ENCODE measurements around the gene MEX3D. TPM values are rescaled to one million over a fixed set of nuclear protein-coding genes. Genes with fewer than 3 reads are reported as not detected.

The MEX3D gene
- total RNA-seq = 44.1 and 48.3 TPM in 2 replicates

GRCh38 chr19:1568320-1569019, at the start of gene MEX3D:
MEX3D (minus strand) TSS chr19:1568325; CDS start chr19:1568058, 267 bp downstream.

GRCh38 chr19:1605236-1606137, 37.4 kb upstream of the MEX3D start, which contains the start of gene UQCR11:
UQCR11 (minus strand) TSS chr19:1605462; CDS start chr19:1605409, 53 bp downstream.

GRCh38 chr19:1592755-1593500, 24.8 kb upstream of the MEX3D start, which contains the start of gene MBD3:
MBD3 (minus strand) TSS chr19:1592865; CDS start chr19:1592631, 234 bp downstream.

GRCh38 chr19:1523412-1524286, 44.5 kb downstream of the MEX3D start, which contains the start of gene PLK5:
PLK5 (plus strand) TSS chr19:1524077; CDS start chr19:1526997, 2,920 bp downstream.

GRCh38 chr19:1512671-1513498, 55.2 kb downstream of the MEX3D start, which contains the start of gene ADAMTSL5:
ADAMTSL5 (minus strand) TSS chr19:1513019; CDS start chr19:1510943, 2,076 bp downstream.

Other genes with a start within 250 kb of the MEX3D start
- 63.5 and 98.7 TPM in 2 replicates for gene NDUFS7, start 184.4 kb downstream of the MEX3D start, total RNA-seq
- 6.0 and 6.6 TPM in 2 replicates for gene GAMT, start 166.8 kb downstream of the MEX3D start, total RNA-seq
- 56.1 and 65.0 TPM in 2 replicates for gene DAZAP1, start 160.7 kb downstream of the MEX3D start, total RNA-seq
- gene RPS15, start 129.9 kb downstream of the MEX3D start, total RNA-seq = 339 and 445 TPM in 2 replicates
- gene APC2, start 118.2 kb downstream of the MEX3D start, total RNA-seq = under 0.01 TPM in 2 replicates
- 17.0 and 17.9 TPM in 2 replicates for gene C19orf25, start 89.1 kb downstream of the MEX3D start, total RNA-seq
- 0.52 and 0.65 TPM in 2 replicates for gene PCSK4, start 78.0 kb downstream of the MEX3D start, total RNA-seq
- 0.22 and 0.26 TPM in 2 replicates for gene REEP6, start 77.1 kb downstream of the MEX3D start, total RNA-seq
- not detected in 2 replicates for gene ADAMTSL5, start 55.3 kb downstream of the MEX3D start, total RNA-seq
- gene PLK5, start 44.2 kb downstream of the MEX3D start, total RNA-seq = not detected in 2 replicates
- gene MBD3, start 24.5 kb upstream of the MEX3D start, total RNA-seq = 79.7 and 84.2 TPM in 2 replicates
- 67.6 and 93.4 TPM in 2 replicates for gene UQCR11, start 37.1 kb upstream of the MEX3D start, total RNA-seq
- 44.1 and 52.1 TPM in 2 replicates for gene TCF3, start 84.3 kb upstream of the MEX3D start, total RNA-seq
- not detected in 2 replicates for gene ONECUT3, start 185.2 kb upstream of the MEX3D start, total RNA-seq
- gene ATP8B3, start 244.0 kb upstream of the MEX3D start, total RNA-seq = 0.43 and 0.52 TPM in 2 replicates

Data from dermis lymphatic vessel endothelial cell (primary cell).